Calu3 (cell line): ENCODE data around the gene TTC33. TPM values are rescaled to one million over a fixed set of nuclear protein-coding genes. Genes with fewer than 3 reads are reported as not detected.

Source experiments
- BruUV-seq: library from RNA; stranded (reverse); fragments of 400-500 nt; replicated peaks from 2 replicates; lab custom pipeline; 2021; lab: Mats Ljungman, UMichigan
- CTCF ChIA-PET: fragments of 300-600 bp; sonication (Branson Sonifier 250); formaldehyde crosslinking; loops from one replicate; lab custom pipeline; 2022; ENCODE audit warnings: antibody characterized with exemption; lab: Charles Lee
- DNase-seq: peaks from one replicate; pipeline ENCODE4 v3.0.0; 2022
- H3K27ac Mint-ChIP-seq: one replicate; pipeline ENCODE4 v1.8.0; 2022; ENCODE audit warnings: mixed read lengths; ENCODE audit not compliant: unreplicated experiment
- H3K27me3 Mint-ChIP-seq: one replicate; pipeline ENCODE4 v1.8.0; 2022; ENCODE audit warnings: mixed read lengths; ENCODE audit not compliant: unreplicated experiment
- H3K36me3 Mint-ChIP-seq: one replicate; pipeline ENCODE4 v1.8.0; 2022; ENCODE audit warnings: mild to moderate bottlenecking, moderate library complexity, mixed read lengths; ENCODE audit not compliant: insufficient read depth, unreplicated experiment
- H3K4me1 Mint-ChIP-seq: one replicate; pipeline ENCODE4 v1.8.0; 2022; ENCODE audit warnings: mild to moderate bottlenecking, low read depth, mixed read lengths; ENCODE audit not compliant: unreplicated experiment
- H3K4me3 Mint-ChIP-seq: one replicate; pipeline ENCODE4 v1.8.0; 2022; ENCODE audit warnings: mild to moderate bottlenecking, low read depth, moderate library complexity, mixed read lengths; ENCODE audit not compliant: unreplicated experiment
- H3K9me3 Mint-ChIP-seq: one replicate; pipeline ENCODE4 v1.8.0; 2022; ENCODE audit warnings: low read depth, mixed read lengths; ENCODE audit not compliant: unreplicated experiment
- CTCF ChIP-seq: fragments of 200-600 bp; IDR thresholded peaks from one replicate; pipeline ENCODE4 v1.8.0; 2022; ENCODE audit warnings: antibody characterized with exemption; ENCODE audit not compliant: unreplicated experiment
- intact Hi-C: fragments of 100-400 bp; cut with micrococcal nuclease; formaldehyde crosslinking; loops from one replicate; pipeline ENCODE4 v1.10.0; 2022; ENCODE audit not compliant: unreplicated experiment
- total RNA-seq: library from RNA; stranded (reverse); gene quantifications from 2 replicates; pipeline ENCODE4 v1.2.3, GENCODE V29; 2022

Gene TTC33
- total RNA-seq, 1 experiment from 2014 or later: 11.3 TPM

- Mint-ChIP-seq H3K36me3 (peaks cover 58% of the 10 kb centered on the region), H3K27me3 (no peaks in the 10 kb centered on the region), H3K27ac (peak overlapping the region; percentile 83), H3K9me3 (no peaks in the 10 kb centered on the region), H3K4me3 (peak overlapping the region; percentile 98), H3K4me1 (peaks cover 14% of the 10 kb centered on the region)
- BruUV-seq: TSS peak; percentile 92
- CTCF ChIA-PET: interaction anchor here (0.7 to 1.4 kb wide), 2 partner anchors 131 to 513 kb away, joined by 3 read pairs; no protein-coding TSS in a partner anchor
- intact Hi-C loops: loop anchor here (2.0 kb wide), 2 partner anchors 126 to 192 kb away; no protein-coding TSS in a partner anchor
- no peak for DNase-seq
- TF ChIP-seq CTCF: no peak
These were observed 77.2 kb downstream of the TTC33 start for GRCh38 chr5:40678460-40679147.

GRCh38 chr5:40678026-40678425 is 77.7 kb downstream of the TTC33 start:
- H3K9me3 Mint-ChIP-seq: no peaks in the 10 kb centered on the region
- peaks cover 14% of the 10 kb centered on the region for H3K4me1 Mint-ChIP-seq
- intact Hi-C loops: loop anchor here (2.0 kb wide), 2 partner anchors 125 to 191 kb away; no protein-coding TSS in a partner anchor
- H3K36me3 Mint-ChIP-seq: peaks cover 52% of the 10 kb centered on the region
- no peaks in the 10 kb centered on the region for H3K27me3 Mint-ChIP-seq
- no TSS peak for BruUV-seq
- peak overlapping the region; percentile 98 for H3K4me3 Mint-ChIP-seq
- DNase-seq: no peak
- no peak for TF ChIP-seq CTCF
- CTCF ChIA-PET: interaction anchor here (0.7 kb wide), 1 partner anchor 160 kb away, joined by 3 read pairs; no protein-coding TSS in a partner anchor
- peak overlapping the region; percentile 83 for H3K27ac Mint-ChIP-seq

- Mint-ChIP-seq H3K4me3 (peak overlapping the region; percentile 21), H3K4me1 (peaks cover 14% of the 10 kb centered on the region), H3K9me3 (no peaks in the 10 kb centered on the region), H3K36me3 (peaks cover 46% of the 10 kb centered on the region), H3K27me3 (no peaks in the 10 kb centered on the region), H3K27ac (peak overlapping the region; percentile 52)
- intact Hi-C loops: no loop called here
- CTCF ChIA-PET: interaction anchor here (0.7 kb wide), 1 partner anchor 159 kb away, joined by 3 read pairs; no protein-coding TSS in a partner anchor
- DNase-seq: no peak
- TF ChIP-seq CTCF: no peak
- no TSS peak for BruUV-seq
These were observed 78.3 kb downstream of the TTC33 start for GRCh38 chr5:40677456-40677855.

- no peak for TF ChIP-seq CTCF
- intact Hi-C loops: no loop called here
- peak; percentile 24 for DNase-seq
- H3K36me3 Mint-ChIP-seq: peaks cover 40% of the 10 kb centered on the region
- H3K9me3 Mint-ChIP-seq: no peaks in the 10 kb centered on the region
- H3K27ac Mint-ChIP-seq: peak overlapping the region; percentile 52
- no TSS peak for BruUV-seq
- no peaks in the 10 kb centered on the region for H3K27me3 Mint-ChIP-seq
- peak overlapping the region; percentile 21 for H3K4me3 Mint-ChIP-seq
- H3K4me1 Mint-ChIP-seq: peaks cover 14% of the 10 kb centered on the region
- CTCF ChIA-PET: no interaction called here
These were observed 79.0 kb downstream of the TTC33 start for GRCh38 chr5:40676613-40677343.
